IMR-90 (cell line): ENCODE measurements around the gene RIMS1. TPM values are rescaled to one million over a fixed set of nuclear protein-coding genes. Genes with fewer than 3 reads are reported as not detected.

Experiments used
- ATAC-seq: fragments of 200-7000 bp; cut with Tn5 transposase; 2 replicates; pipeline ENCODE4 v1.9.1; 2020; ENCODE audit warnings: low read depth, mild to moderate bottlenecking, moderate library complexity
- BruUV-seq: library from RNA; stranded (reverse); fragments of 400-500 nt; replicated peaks from 2 replicates; lab custom pipeline; 2021; lab: Mats Ljungman, UMichigan
- CTCF ChIA-PET: fragments of 300-600 bp; formaldehyde crosslinking; extraction: SDS; loops from one replicate; lab custom pipeline; 2021; ENCODE audit warnings: antibody characterized with exemption; lab: Yijun Ruan, JAX
- POLR2A ChIA-PET: fragments of 300-600 bp; sonication (Branson Sonifier 250); formaldehyde crosslinking; loops from one replicate; lab custom pipeline; 2022; ENCODE audit warnings: antibody characterized with exemption; ENCODE audit not compliant: unreplicated experiment; lab: Charles Lee
- DNase-seq: peaks from one replicate; pipeline ENCODE4 v3.0.0; 2013
- H2AFZ ChIP-seq: replicated peaks from 2 replicates; pipeline ENCODE3; 2013; ENCODE audit warnings: low read length, mild to moderate bottlenecking; ENCODE audit not compliant: poor library complexity
- H2AK5ac ChIP-seq: 2 replicates; pipeline ENCODE4 v1.6.1; 2013; ENCODE audit warnings: low read depth, low read length, inconsistent platforms
- H2AK9ac ChIP-seq: replicated peaks from 2 replicates; pipeline ENCODE3; 2013; ENCODE audit warnings: mild to moderate bottlenecking, low read depth, low read length, moderate library complexity; ENCODE audit not compliant: poor library complexity
- H2BK120ac ChIP-seq: 2 replicates; pipeline ENCODE4 v1.6.1; 2013; ENCODE audit warnings: low read depth, low read length, inconsistent platforms
- H2BK15ac ChIP-seq: 3 replicates; pipeline ENCODE4 v1.6.1; 2013; ENCODE audit warnings: low read depth, low read length, inconsistent platforms
- H2BK20ac ChIP-seq: 2 replicates; pipeline ENCODE4 v1.6.1; 2013; ENCODE audit warnings: low read depth, mild to moderate bottlenecking, inconsistent platforms, low read length, moderate library complexity
- H2BK5ac ChIP-seq: 2 replicates; pipeline ENCODE4 v1.6.1; 2013; ENCODE audit warnings: mild to moderate bottlenecking, low read depth, low read length, inconsistent platforms; ENCODE audit not compliant: poor library complexity, severe bottlenecking
- H3K14ac ChIP-seq: replicated peaks from 2 replicates; pipeline ENCODE4 v1.6.1; 2013; ENCODE audit warnings: low read depth, low read length, inconsistent platforms
- H3K18ac ChIP-seq: 2 replicates; pipeline ENCODE4 v1.6.1; 2013; ENCODE audit warnings: low read depth, low read length, control low read depth
- H3K23ac ChIP-seq: 2 replicates; pipeline ENCODE4 v1.6.1; 2013; ENCODE audit warnings: low read depth, low read length, inconsistent platforms
- H3K27ac ChIP-seq: 2 replicates; pipeline ENCODE4 v1.5.1; 2013; ENCODE audit warnings: mild to moderate bottlenecking, control low read depth, low read length; ENCODE audit not compliant: insufficient read depth
- H3K27me3 ChIP-seq: 2 replicates; pipeline ENCODE4 v1.6.1; 2013; ENCODE audit warnings: low read length; ENCODE audit not compliant: control insufficient read depth, insufficient read depth
- H3K36me3 ChIP-seq: 2 replicates; pipeline ENCODE4 v1.6.1; 2013; ENCODE audit warnings: low read length, mixed read lengths; ENCODE audit not compliant: control insufficient read depth, insufficient read depth
- H3K4ac ChIP-seq: 2 replicates; pipeline ENCODE4 v1.6.1; 2013; ENCODE audit warnings: low read depth, low read length, inconsistent platforms
- H3K4me1 ChIP-seq: 2 replicates; pipeline ENCODE4 v1.6.1; 2013; ENCODE audit warnings: low read length, mixed read lengths; ENCODE audit not compliant: control insufficient read depth, insufficient read depth
- H3K4me2 ChIP-seq: 2 replicates; pipeline ENCODE4 v1.6.1; 2013; ENCODE audit warnings: low read depth, mild to moderate bottlenecking, control low read depth, low read length, moderate library complexity
- H3K4me3 ChIP-seq: 2 replicates; pipeline ENCODE4 v1.5.1; 2013; ENCODE audit warnings: low read depth, mild to moderate bottlenecking, control low read depth, low read length, moderate library complexity; ENCODE audit not compliant: insufficient read depth
- H3K56ac ChIP-seq: 2 replicates; pipeline ENCODE4 v1.6.1; 2013; ENCODE audit warnings: low read length, inconsistent platforms; ENCODE audit not compliant: insufficient read depth; ENCODE audit errors: extremely low read depth
- H3K79me1 ChIP-seq, 2 experiments: 2 replicates each; pipeline ENCODE4 v1.6.1; 2013; ENCODE audit warnings: low read length in 2 of 2, inconsistent platforms in 1 of 2, low read depth in 1 of 2
- H3K9ac ChIP-seq: 2 replicates; pipeline ENCODE4 v1.6.1; 2013; ENCODE audit warnings: low read depth, low read length, control low read depth
- H3K9me1 ChIP-seq: 2 replicates; pipeline ENCODE4 v1.6.1; 2013; ENCODE audit warnings: low read length, inconsistent platforms; ENCODE audit not compliant: insufficient read depth
- H3K9me3 ChIP-seq: 2 replicates; pipeline ENCODE4 v1.6.1; 2013; ENCODE audit warnings: low read length; ENCODE audit not compliant: control insufficient read depth, insufficient read depth
- H4K20me1 ChIP-seq: 2 replicates; pipeline ENCODE4 v1.6.1; 2013; ENCODE audit warnings: low read length, inconsistent platforms; ENCODE audit not compliant: insufficient read depth
- H4K5ac ChIP-seq: 2 replicates; pipeline ENCODE4 v1.6.1; 2013; ENCODE audit warnings: mild to moderate bottlenecking, low read depth, low read length, control low read depth
- H4K8ac ChIP-seq, 2 experiments: 2 replicates each; pipeline ENCODE4 v1.6.1; 2013; ENCODE audit warnings: low read depth in 2 of 2, low read length in 2 of 2, control low read depth in 1 of 2, inconsistent platforms in 1 of 2
- H4K91ac ChIP-seq: 2 replicates; pipeline ENCODE4 v1.6.1; 2013; ENCODE audit warnings: low read depth, low read length, inconsistent platforms; ENCODE audit not compliant: insufficient read depth
- CEBPB ChIP-seq: IDR thresholded peaks from 2 replicates; pipeline ENCODE4 v1.6.1; 2012; ENCODE audit warnings: low read depth, low read length, improper control_type of control experiment
- CHD1 ChIP-seq: IDR thresholded peaks from 2 replicates; pipeline ENCODE4 v1.6.1; 2012; ENCODE audit warnings: low read depth, low read length, improper control_type of control experiment
- CTCF ChIP-seq: conservative IDR thresholded peaks from 2 replicates; pipeline ENCODE4 v1.5.1; 2012; ENCODE audit warnings: mild to moderate bottlenecking, low read depth, low read length, improper control_type of control experiment
- MAFK ChIP-seq: IDR thresholded peaks from 2 replicates; pipeline ENCODE4 v1.6.1; 2012; ENCODE audit warnings: low read depth, low read length, improper control_type of control experiment
- MAZ ChIP-seq: IDR thresholded peaks from 2 replicates; pipeline ENCODE4 v1.6.1; 2012; ENCODE audit warnings: low read depth, mild to moderate bottlenecking, low read length, improper control_type of control experiment, moderate library complexity, borderline replicate concordance
- NFE2L2 ChIP-seq: fragments of 150-350 bp; IDR thresholded peaks from 2 replicates; pipeline ENCODE4 v1.6.1; 2016; ENCODE audit warnings: low read depth, mild to moderate bottlenecking, low read length
- RAD21 ChIP-seq: IDR thresholded peaks from 2 replicates; pipeline ENCODE4 v1.6.1; 2012; ENCODE audit warnings: low read length, improper control_type of control experiment
- RCOR1 ChIP-seq: IDR thresholded peaks from 2 replicates; pipeline ENCODE4 v1.6.1; 2012; ENCODE audit warnings: mild to moderate bottlenecking, low read length, improper control_type of control experiment; ENCODE audit not compliant: insufficient replicate concordance
- SMC3 ChIP-seq: fragments of 150-350 bp; IDR thresholded peaks from 2 replicates; pipeline ENCODE4 v1.6.1; 2016; ENCODE audit warnings: low read depth, mild to moderate bottlenecking, antibody characterized with exemption, low read length, moderate library complexity
- WGBS, 2 experiments: methylation state at CpG; one replicate each; pipeline versions ENCODE4 v1.1.5 to v1.1.7; 2013; ENCODE audit warnings: missing lambda C conversion rate in 2 of 2; ENCODE audit not compliant: insufficient read length in 1 of 2; ENCODE audit errors: extremely low coverage in 2 of 2; 5-methylcytosine and 5-hydroxymethylcytosine counted together
- dilution Hi-C: fragments of 300-500 bp; cut with HindIII; formaldehyde crosslinking; loops from one replicate; pipeline ENCODE4 v1.14.3; 2018; ENCODE audit warnings: low sequenced_read_pairs; ENCODE audit not compliant: unreplicated experiment
- in situ Hi-C: fragments of 300-500 bp; cut with MboI; formaldehyde crosslinking; loops from 3 replicates; pipeline ENCODE4 v1.14.3; 2019; ENCODE audit warnings: low sequenced_read_pairs, inconsistent platforms, mixed read lengths
- intact Hi-C: fragments of 100-400 bp; cut with micrococcal nuclease; formaldehyde crosslinking; loops from 2 replicates; pipeline ENCODE4 v1.10.0; 2022
- polyA plus RNA-seq, 3 experiments: library from polyadenylated mRNA; depleted of rRNA; stranded (reverse); fragments of >200 nt; gene quantifications; 2 replicates each; pipeline ENCODE4 v1.2.3, GENCODE V29; 2012; ENCODE audit warnings: low replicate concordance in 1 of 3
- total RNA-seq: library from RNA; depleted of rRNA; stranded (reverse); fragments of >200 nt; gene quantifications from 2 replicates; pipeline ENCODE4 v1.2.3, GENCODE V29; 2012
- TF ChIP-seq, protein P1 (sequence below): fragments of 150-350 bp; IDR thresholded peaks from 2 replicates; pipeline ENCODE4 v1.6.1; 2017; ENCODE audit warnings: mild to moderate bottlenecking, antibody characterized with exemption, low read length, low read depth

RIMS1 gene
- total and polyA plus RNA-seq, 2 of the 4 experiments (the other 2 are of a cell fraction): 0.44 to 3.8 TPM

- peaks cover 12% of the 10 kb centered on the region for H3K4me1 ChIP-seq
- DNase-seq (no peak), ATAC-seq (no peak)
- peak overlapping the region; percentile 29; the same call in 1 of the 2 replicates for H2BK20ac ChIP-seq
- CTCF ChIA-PET: interaction anchor here (0.7 to 2.8 kb wide), 3 partner anchors 159 to 166 kb away, joined by 3 to 19 read pairs (median 3); no protein-coding TSS in a partner anchor
- no peak overlapping the region for H2AFZ ChIP-seq
- H3K4me3 ChIP-seq: no peak overlapping the region
- intact Hi-C loops (no loop called here), dilution Hi-C loops (no loop called here), in situ Hi-C loops (loop anchor here (25.0 kb wide), 1 partner anchor 920 kb away; no protein-coding TSS in a partner anchor)
- TF ChIP-seq, protein P1, sequence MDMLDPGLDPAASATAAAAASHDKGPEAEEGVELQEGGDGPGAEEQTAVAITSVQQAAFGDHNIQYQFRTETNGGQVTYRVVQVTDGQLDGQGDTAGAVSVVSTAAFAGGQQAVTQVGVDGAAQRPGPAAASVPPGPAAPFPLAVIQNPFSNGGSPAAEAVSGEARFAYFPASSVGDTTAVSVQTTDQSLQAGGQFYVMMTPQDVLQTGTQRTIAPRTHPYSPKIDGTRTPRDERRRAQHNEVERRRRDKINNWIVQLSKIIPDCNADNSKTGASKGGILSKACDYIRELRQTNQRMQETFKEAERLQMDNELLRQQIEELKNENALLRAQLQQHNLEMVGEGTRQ: no peak
- TF ChIP-seq RCOR1: no peak
- no peak for TF ChIP-seq MAFK
- no peak for TF ChIP-seq CHD1
- TF ChIP-seq CTCF: no peak
- no peak for TF ChIP-seq RAD21
- no peak for TF ChIP-seq CEBPB
- TF ChIP-seq NFE2L2: no peak
- TF ChIP-seq SMC3: no peak
- TF ChIP-seq MAZ: no peak
- H3K9me1 ChIP-seq: peaks cover 5% of the 10 kb centered on the region
- H3K9ac ChIP-seq: peak overlapping the region; percentile 48; the same call in 1 of the 2 replicates
- H3K9me3 ChIP-seq: no peaks in the 10 kb centered on the region
- 40% methylated on average over 2 of the region's 3 CpGs; no CpG with 5 or more reads in 1 of the 2 experiments for WGBS, 2 experiments
- H4K20me1 ChIP-seq: no peaks in the 10 kb centered on the region
- no peak overlapping the region for H2BK15ac ChIP-seq
- no peaks in the 10 kb centered on the region for H3K79me1 ChIP-seq
- H3K4ac ChIP-seq: peak overlapping the region; percentile 75; the same call in 1 of the 2 replicates
- no peak overlapping the region for H2AK9ac ChIP-seq
- H2BK120ac ChIP-seq: peak overlapping the region; percentile 75; the same call in 1 of the 2 replicates
- H2AK5ac ChIP-seq: no peak overlapping the region
- H4K91ac ChIP-seq: no peak overlapping the region; the same call in none of the 2 replicates
- no peak overlapping the region for H3K27ac ChIP-seq
- H2BK5ac ChIP-seq: peak overlapping the region; percentile 85
- no peaks in the 10 kb centered on the region for H3K36me3 ChIP-seq
- no TSS peak for BruUV-seq
- H3K56ac ChIP-seq: peak overlapping the region; percentile 63; the same call in 1 of the 2 replicates
- no peak overlapping the region for H3K14ac ChIP-seq
- H4K8ac ChIP-seq: peak overlapping the region; percentile 2 to 13; a peak in 1 of 4 replicates
- POLR2A ChIA-PET: no interaction called here
- H3K18ac ChIP-seq: peak overlapping the region; percentile 17; the same call in 1 of the 2 replicates
- peak overlapping the region; percentile 17; the same call in 1 of the 2 replicates for H3K4me2 ChIP-seq
- no peak overlapping the region; the same call in 1 of the 2 replicates for H4K5ac ChIP-seq
- no peak overlapping the region for H3K23ac ChIP-seq
- H3K27me3 ChIP-seq: no peaks in the 10 kb centered on the region
Measured at GRCh38 chr6:72417759-72418158, 531.4 kb downstream of the RIMS1 start.
